Astrocyte (in vitro differentiated cells and primary cell): ENCODE data around the gene KHDC3L.

Experiments used
- EZH2 ChIP-seq: IDR thresholded peaks from 2 replicates; pipeline ENCODE4 v1.6.1; 2012; ENCODE audit warnings: mild to moderate bottlenecking, low read length, inconsistent platforms; ENCODE audit not compliant: insufficient read depth
- TF ChIP-seq, protein P1 (sequence below): IDR thresholded peaks from 2 replicates; pipeline ENCODE4 v1.5.1; 2011; ENCODE audit warnings: low read depth, mild to moderate bottlenecking, inconsistent platforms, low read length, moderate library complexity; ENCODE audit not compliant: insufficient read depth

DNA sequence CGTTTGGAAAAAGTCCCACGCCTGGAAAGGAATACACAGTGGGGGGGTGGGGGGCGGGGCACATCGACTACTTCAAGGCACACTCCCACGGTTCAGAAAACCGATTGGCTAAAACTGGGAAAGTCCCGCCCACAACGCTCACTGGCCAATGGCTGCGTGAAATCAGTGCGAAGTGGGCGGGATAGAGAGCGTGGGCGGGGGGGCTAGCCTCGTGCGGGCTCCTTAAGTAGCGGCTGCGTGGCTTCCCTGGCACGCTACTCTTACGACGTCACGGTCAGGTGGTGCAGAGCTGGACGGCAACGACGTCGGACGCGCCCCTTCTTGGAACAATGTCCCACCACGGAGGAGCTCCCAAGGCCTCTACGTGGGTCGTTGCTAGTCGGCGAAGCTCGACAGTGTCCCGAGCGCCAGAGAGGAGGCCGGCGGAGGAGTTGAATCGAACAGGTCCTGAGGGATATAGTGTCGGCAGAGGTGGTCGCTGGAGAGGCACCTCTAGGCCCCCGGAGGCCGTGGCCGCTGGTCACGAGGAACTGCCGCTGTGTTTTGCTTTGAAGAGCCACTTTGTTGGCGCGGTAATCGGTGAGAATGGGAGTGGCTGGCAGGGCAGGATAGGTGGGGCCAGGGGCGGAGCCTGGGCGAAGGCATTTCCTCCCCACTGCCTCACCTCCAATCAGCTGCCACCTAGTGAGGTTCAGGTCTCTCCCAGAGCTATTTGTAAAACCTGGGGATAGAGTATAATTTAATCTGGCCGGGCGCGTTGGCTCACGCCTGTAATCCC, 32.3 kb downstream of the KHDC3L start, which contains the start of gene DDX43:
- TF ChIP-seq, protein P1, sequence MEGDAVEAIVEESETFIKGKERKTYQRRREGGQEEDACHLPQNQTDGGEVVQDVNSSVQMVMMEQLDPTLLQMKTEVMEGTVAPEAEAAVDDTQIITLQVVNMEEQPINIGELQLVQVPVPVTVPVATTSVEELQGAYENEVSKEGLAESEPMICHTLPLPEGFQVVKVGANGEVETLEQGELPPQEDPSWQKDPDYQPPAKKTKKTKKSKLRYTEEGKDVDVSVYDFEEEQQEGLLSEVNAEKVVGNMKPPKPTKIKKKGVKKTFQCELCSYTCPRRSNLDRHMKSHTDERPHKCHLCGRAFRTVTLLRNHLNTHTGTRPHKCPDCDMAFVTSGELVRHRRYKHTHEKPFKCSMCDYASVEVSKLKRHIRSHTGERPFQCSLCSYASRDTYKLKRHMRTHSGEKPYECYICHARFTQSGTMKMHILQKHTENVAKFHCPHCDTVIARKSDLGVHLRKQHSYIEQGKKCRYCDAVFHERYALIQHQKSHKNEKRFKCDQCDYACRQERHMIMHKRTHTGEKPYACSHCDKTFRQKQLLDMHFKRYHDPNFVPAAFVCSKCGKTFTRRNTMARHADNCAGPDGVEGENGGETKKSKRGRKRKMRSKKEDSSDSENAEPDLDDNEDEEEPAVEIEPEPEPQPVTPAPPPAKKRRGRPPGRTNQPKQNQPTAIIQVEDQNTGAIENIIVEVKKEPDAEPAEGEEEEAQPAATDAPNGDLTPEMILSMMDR = no peak
- no peak for TF ChIP-seq EZH2
